ENCODE results near the gene ITPK1. TPM values are rescaled to one million over a fixed set of nuclear protein-coding genes. Genes with fewer than 3 reads are reported as not detected.
A peak's percentile ranks its signal among the peaks of the same experiment; 100 is the strongest.
"Not testable (repeated sequence)": the region's sequence is repeated elsewhere in the genome, so short reads cannot be mapped to it uniquely, and the experiment has no call there.

Gene ITPK1
- total RNA-seq, 2 donors from 2014 or later, result 57.9 to 92.1 TPM

- Mint-ChIP-seq H3K27me3 (peaks cover 0 to 3% of the 10 kb centered on the region in 2 donors), H3K9me3 (no peaks in the 10 kb centered on the region), H3K36me3 (no peaks in the 10 kb centered on the region), H3K27ac (no peak overlapping the region), H3K4me1 (ENCODE audit: low read depth in 2 of 2) (peaks cover 3 to 10% of the 10 kb centered on the region in 2 donors), H3K4me3 (no peak overlapping the region)
- no peak for DNase-seq (ENCODE audit: low spot score)
- ATAC-seq, result no peak
Observed at GRCh38 chr14:93142854-93143652, 27.3 kb upstream of the ITPK1 start.

DNA sequence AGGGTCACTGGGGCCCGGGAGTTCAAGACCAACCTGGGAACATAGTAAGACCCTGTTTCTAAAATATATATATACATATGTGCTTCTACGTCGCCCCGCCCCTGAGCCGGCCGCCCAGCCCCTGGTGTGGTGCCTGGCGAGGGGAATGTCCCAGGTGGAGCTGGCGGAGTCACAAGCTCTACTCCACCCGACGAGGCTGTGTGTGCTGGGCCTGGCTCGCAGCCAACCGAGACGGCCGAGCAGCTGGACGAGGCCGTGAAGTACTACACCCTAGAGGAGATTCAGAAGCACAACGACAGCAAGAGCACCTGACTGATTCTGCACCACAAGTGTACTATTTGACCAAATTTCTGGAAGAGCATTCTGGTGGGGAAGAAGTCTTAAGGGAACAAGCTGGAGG is 22.1 kb upstream of the ITPK1 start:
- no peaks in the 10 kb centered on the region for H3K36me3 Mint-ChIP-seq
- H3K4me3 Mint-ChIP-seq, result no peak overlapping the region
- no peaks in the 10 kb centered on the region for H3K9me3 Mint-ChIP-seq

DNA sequence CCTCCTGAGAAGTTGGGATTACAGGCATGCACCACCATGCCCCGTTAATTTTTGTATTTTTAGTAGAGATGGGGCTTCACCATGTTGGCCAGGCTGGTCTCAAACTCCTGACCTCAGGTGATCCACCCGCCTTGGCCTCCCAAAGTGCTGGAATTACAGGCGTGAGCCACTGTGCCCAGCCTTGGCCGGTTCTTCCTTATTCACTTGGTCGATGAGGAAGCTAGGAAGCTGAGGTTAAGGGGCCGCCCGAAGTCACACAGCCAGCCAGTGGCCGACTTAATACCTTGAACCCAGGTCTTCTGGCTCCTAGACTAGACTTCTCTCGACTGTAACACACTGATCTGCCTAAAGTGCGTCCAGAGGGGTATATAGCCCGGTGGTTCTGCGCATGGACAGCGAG is 20.8 kb upstream of the ITPK1 start:
- not testable (repeated sequence) for DNase-seq (ENCODE audit: low spot score); H3K9me3 Mint-ChIP-seq; H3K27me3 Mint-ChIP-seq; H3K4me3 Mint-ChIP-seq; H3K36me3 Mint-ChIP-seq; ATAC-seq; H3K27ac Mint-ChIP-seq; H3K4me1 Mint-ChIP-seq (ENCODE audit: low read depth in 2 of 2)

More for the DNA sequence above, 22.1 kb upstream of the ITPK1 start:
- DNase-seq (ENCODE audit: low spot score) (no peak), ATAC-seq (no peak)
- Mint-ChIP-seq H3K4me1 (ENCODE audit: low read depth in 2 of 2) (peaks cover 3 to 6% of the 10 kb centered on the region in 2 donors), H3K27me3 (peaks cover 0 to 3% of the 10 kb centered on the region in 2 donors), H3K27ac (no peak overlapping the region)

GRCh38 chr14:93136009-93136408 is 20.3 kb upstream of the ITPK1 start:
- Mint-ChIP-seq H3K9me3 (no peaks in the 10 kb centered on the region), H3K4me3 (no peak overlapping the region), H3K4me1 (ENCODE audit: low read depth in 2 of 2) (peaks cover 5 to 6% of the 10 kb centered on the region in 2 donors), H3K36me3 (no peaks in the 10 kb centered on the region), H3K27me3 (peaks cover 0 to 3% of the 10 kb centered on the region in 2 donors), H3K27ac (no peak overlapping the region)
- no peak for ATAC-seq
- DNase-seq (ENCODE audit: low spot score), result peak; percentile 56

- DNase-seq (ENCODE audit: low spot score), result no peak
- Mint-ChIP-seq H3K9me3 (no peaks in the 10 kb centered on the region), H3K36me3 (no peaks in the 10 kb centered on the region), H3K4me1 (ENCODE audit: low read depth in 2 of 2) (peaks cover 5 to 6% of the 10 kb centered on the region in 2 donors), H3K27ac (no peak overlapping the region), H3K27me3 (no peaks in the 10 kb centered on the region), H3K4me3 (no peak overlapping the region)
- ATAC-seq, result no peak
Observed at GRCh38 chr14:93135399-93135798, 19.7 kb upstream of the ITPK1 start.

- no peaks in the 10 kb centered on the region for H3K27me3 Mint-ChIP-seq
- DNase-seq (ENCODE audit: low spot score), result no peak
- no peaks in the 10 kb centered on the region for H3K36me3 Mint-ChIP-seq
- no peak for ATAC-seq
- H3K4me3 Mint-ChIP-seq, result no peak overlapping the region
- no peak overlapping the region for H3K27ac Mint-ChIP-seq
- H3K9me3 Mint-ChIP-seq, result no peaks in the 10 kb centered on the region
- H3K4me1 Mint-ChIP-seq (ENCODE audit: low read depth in 2 of 2), result peaks cover 0 to 2% of the 10 kb centered on the region in 2 donors
Observed at GRCh38 chr14:93133464-93133863, 17.7 kb upstream of the ITPK1 start.

DNA sequence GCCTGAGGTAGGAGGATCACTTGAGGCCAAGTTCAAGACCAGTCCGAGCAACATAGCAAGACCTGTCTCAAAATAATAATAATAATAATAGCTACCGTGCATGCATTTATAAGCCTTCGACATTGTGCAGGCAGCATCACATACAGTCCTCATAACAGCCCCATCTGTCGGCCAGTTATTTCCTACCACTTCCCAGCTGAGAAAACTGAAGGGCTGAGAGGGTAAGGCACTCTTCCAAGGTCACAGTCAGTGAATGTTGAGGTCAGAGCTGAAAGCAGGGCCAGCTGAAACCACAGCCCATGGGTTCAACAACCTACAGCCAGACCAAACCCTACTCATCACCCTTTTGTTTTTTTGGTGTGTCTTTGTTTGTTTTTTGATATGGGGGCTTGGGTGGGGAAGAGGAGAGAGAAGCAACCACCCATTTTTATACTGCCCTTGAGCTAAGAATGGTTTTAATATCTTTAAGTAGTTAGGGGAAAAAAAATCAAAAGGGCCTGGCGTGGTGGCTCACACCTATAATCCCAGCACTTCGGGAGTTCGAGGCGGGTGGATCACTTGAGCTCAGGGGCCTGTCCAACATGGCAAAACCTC is 16.8 kb upstream of the ITPK1 start:
- ATAC-seq, result no peak

DNA sequence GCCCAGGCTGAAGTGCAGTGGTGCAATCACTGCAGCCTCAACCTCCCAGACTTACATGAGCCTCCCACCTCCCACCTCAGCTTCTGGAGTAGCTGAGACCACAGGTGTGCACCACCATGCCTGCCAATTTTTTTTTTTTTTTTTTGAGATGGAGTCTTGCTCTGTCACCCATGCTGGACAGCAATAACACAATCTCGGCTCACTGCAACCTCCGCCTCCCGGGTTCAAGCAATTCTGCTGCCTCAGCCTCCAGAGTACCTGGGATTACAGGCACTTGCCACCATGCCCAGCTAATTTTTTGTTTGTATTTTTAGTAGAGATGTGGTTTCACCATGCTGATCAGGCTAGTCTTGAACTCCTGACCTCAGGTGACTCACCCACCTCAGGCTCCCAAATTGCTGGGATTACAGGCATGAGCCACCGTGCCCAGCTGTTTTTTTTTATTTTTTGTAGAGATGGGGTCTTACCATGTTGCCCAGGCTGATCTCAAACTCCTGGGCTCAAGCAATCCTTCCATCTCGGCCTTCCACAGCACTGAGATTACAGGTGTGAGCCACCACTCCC is 15.6 kb upstream of the ITPK1 start:
- H3K27me3 Mint-ChIP-seq; H3K36me3 Mint-ChIP-seq; H3K27ac Mint-ChIP-seq; H3K4me3 Mint-ChIP-seq; H3K9me3 Mint-ChIP-seq; H3K4me1 Mint-ChIP-seq (ENCODE audit: low read depth in 2 of 2); DNase-seq (ENCODE audit: low spot score); ATAC-seq: not testable (repeated sequence)

More for the DNA sequence above, 16.8 kb upstream of the ITPK1 start:
- peaks cover 0 to 4% of the 10 kb centered on the region in 2 donors for H3K27me3 Mint-ChIP-seq
- no peak overlapping the region for H3K4me3 Mint-ChIP-seq
- no peaks in the 10 kb centered on the region for H3K36me3 Mint-ChIP-seq
- H3K9me3 Mint-ChIP-seq, result no peaks in the 10 kb centered on the region
- H3K4me1 Mint-ChIP-seq (ENCODE audit: low read depth in 2 of 2), result peaks cover 0 to 2% of the 10 kb centered on the region in 2 donors
- DNase-seq (ENCODE audit: low spot score), result peak; percentile 55
- H3K27ac Mint-ChIP-seq, result no peak overlapping the region

DNA sequence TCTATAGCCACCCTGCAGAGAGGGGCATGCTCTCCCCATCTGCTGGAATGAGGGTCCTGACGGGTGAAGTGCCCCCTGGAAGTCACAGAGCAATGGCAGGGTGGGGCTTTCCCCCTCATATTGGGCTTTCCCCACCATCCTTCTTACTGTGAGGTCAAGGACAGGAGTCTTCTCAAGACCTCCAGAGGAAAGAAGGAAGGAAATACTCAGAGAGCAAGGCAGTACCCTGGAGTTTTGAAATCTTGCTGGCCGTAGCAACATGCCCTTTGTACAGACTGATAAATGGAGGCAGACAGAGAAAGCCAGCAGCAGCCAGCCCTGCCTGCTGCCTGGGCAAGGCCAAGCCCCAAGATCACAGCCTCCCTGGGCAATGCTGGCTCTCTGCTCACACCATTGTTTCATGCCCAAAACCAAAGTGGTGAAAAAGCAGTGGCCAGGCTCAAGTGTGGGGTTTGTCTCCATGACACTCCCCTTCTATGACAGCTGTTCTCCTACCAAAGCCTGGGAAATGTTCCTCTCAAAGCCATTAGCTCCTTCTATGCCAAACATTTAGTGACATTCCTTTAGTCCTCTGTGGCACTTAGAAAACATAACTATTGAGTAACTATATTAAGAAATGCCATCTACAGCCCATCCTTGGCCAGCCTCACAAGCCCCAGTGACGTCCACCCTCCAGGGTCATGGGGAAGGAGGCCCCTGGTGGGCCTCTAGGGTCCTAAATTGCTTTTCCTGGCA is 13.2 kb upstream of the ITPK1 start:
- Mint-ChIP-seq H3K27ac (no peak overlapping the region), H3K9me3 (no peaks in the 10 kb centered on the region), H3K36me3 (no peaks in the 10 kb centered on the region), H3K27me3 (peaks cover 0 to 4% of the 10 kb centered on the region in 2 donors), H3K4me1 (ENCODE audit: low read depth in 2 of 2) (peaks cover 0 to 2% of the 10 kb centered on the region in 2 donors), H3K4me3 (no peak overlapping the region)
- ATAC-seq, result no peak
- DNase-seq (ENCODE audit: low spot score), result peak; percentile 32

DNA sequence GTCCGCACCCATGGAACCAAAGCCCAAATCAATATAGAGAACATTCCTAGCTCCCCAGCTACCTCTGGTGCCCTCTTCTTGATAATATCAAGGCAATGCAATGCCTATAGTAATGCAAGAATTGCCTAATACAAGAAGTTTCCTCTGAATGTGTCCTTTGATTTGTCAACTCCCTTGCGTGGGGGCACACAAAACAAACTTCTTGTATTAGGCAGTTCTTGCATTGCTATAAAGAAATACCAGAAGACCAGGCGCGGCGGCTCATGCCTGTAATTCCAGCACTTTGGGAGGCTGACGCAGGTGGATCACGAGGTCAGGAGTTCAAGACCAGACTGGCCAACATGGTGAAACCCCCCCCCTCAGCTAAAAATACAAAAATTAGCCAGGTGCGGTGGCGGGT is 10.4 kb upstream of the ITPK1 start:
- Mint-ChIP-seq H3K27ac (no peak overlapping the region), H3K9me3 (no peaks in the 10 kb centered on the region), H3K4me3 (no peak overlapping the region), H3K4me1 (ENCODE audit: low read depth in 2 of 2) (peaks cover 0 to 5% of the 10 kb centered on the region in 2 donors), H3K36me3 (no peaks in the 10 kb centered on the region), H3K27me3 (peaks cover 0 to 4% of the 10 kb centered on the region in 2 donors)
- DNase-seq (ENCODE audit: low spot score), result peak; percentile 12
- no peak for ATAC-seq

GRCh38 chr14:93122826-93123225 is 7.1 kb upstream of the ITPK1 start:
- peak; percentile 23 for DNase-seq (ENCODE audit: low spot score)
- Mint-ChIP-seq H3K9me3 (no peaks in the 10 kb centered on the region), H3K27ac (no peak overlapping the region), H3K36me3 (no peaks in the 10 kb centered on the region), H3K4me3 (no peak overlapping the region), H3K27me3 (peaks cover 0 to 1% of the 10 kb centered on the region in 2 donors), H3K4me1 (ENCODE audit: low read depth in 2 of 2) (peaks cover 0 to 8% of the 10 kb centered on the region in 2 donors)
- no peak for ATAC-seq

GRCh38 chr14:93121030-93121834 is 5.5 kb upstream of the ITPK1 start:
- no peaks in the 10 kb centered on the region for H3K36me3 Mint-ChIP-seq
- DNase-seq (ENCODE audit: low spot score) (peak; percentile 25), ATAC-seq (no peak)
- H3K27ac Mint-ChIP-seq, result peak overlapping the region in 1 of 2 donors; percentile 5
- no peaks in the 10 kb centered on the region for H3K9me3 Mint-ChIP-seq
- H3K4me1 Mint-ChIP-seq (ENCODE audit: low read depth in 2 of 2), result peaks cover 5 to 19% of the 10 kb centered on the region in 2 donors
- no peaks in the 10 kb centered on the region for H3K27me3 Mint-ChIP-seq
- no peak overlapping the region for H3K4me3 Mint-ChIP-seq

DNA sequence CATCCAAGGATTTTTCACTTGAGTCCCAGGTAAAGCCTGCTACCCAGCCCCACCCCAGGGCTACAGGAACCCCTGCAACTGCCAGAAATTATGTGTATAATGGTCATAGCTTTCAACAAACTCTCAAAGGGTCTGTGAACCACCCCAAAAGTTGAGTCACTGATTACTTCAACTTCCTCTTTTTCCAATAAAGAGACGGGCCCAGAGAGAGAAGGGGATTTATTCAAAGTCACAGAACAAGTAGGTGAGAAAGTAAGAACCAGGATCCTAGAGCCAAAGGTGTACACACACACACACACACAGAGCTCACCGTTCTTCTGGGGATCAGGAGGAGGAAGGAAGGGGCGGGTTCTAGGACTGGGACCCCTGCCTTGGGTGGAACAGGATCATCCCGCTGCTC is 4.8 kb upstream of the ITPK1 start:
- H3K27ac Mint-ChIP-seq, result no peak overlapping the region
- ATAC-seq, result no peak
- H3K4me3 Mint-ChIP-seq, result no peak overlapping the region
- no peaks in the 10 kb centered on the region for H3K36me3 Mint-ChIP-seq
- H3K4me1 Mint-ChIP-seq (ENCODE audit: low read depth in 2 of 2), result peaks cover 5 to 19% of the 10 kb centered on the region in 2 donors
- no peaks in the 10 kb centered on the region for H3K27me3 Mint-ChIP-seq
- peak; percentile 10 for DNase-seq (ENCODE audit: low spot score)
- H3K9me3 Mint-ChIP-seq, result no peaks in the 10 kb centered on the region

Measured in natural killer cell treated with Interleukin-12 subunit alpha and Interleukin-12 subunit beta and Interleukin-15 and Interleukin-18, amount 100 ng/mL, for 72 hours (primary cell).